Putamen (tissue), 1 donor: ENCODE measurements around the gene ERBB4.

ENCODE experiments used
- DNase-seq: peaks from one replicate; pipeline ENCODE4 v3.0.0-alpha.2; 2016; ENCODE audit warnings: low spot score

Gene ERBB4

GRCh38 chr2:211468877-211469663 lies 1069.5 kb downstream of the ERBB4 start:
- no peak for DNase-seq

GRCh38 chr2:211468217-211468616 lies 1070.4 kb downstream of the ERBB4 start:
- no peak for DNase-seq

- DNase-seq = no peak
Measured at GRCh38 chr2:211463397-211463796, 1075.2 kb downstream of the ERBB4 start.

GRCh38 chr2:211458974-211459373 lies 1079.6 kb downstream of the ERBB4 start:
- no peak for DNase-seq

GRCh38 chr2:211457325-211457724 lies 1081.3 kb downstream of the ERBB4 start:
- DNase-seq = no peak

- peak; percentile 68 for DNase-seq
Measured at GRCh38 chr2:211455216-211455841, 1083.3 kb downstream of the ERBB4 start.

GRCh38 chr2:211454679-211455078 lies 1083.9 kb downstream of the ERBB4 start:
- DNase-seq = no peak

GRCh38 chr2:211453311-211453887 lies 1085.2 kb downstream of the ERBB4 start:
- DNase-seq = no peak

GRCh38 chr2:211451642-211452041 lies 1087.0 kb downstream of the ERBB4 start:
- DNase-seq = no peak

GRCh38 chr2:211449819-211450218 lies 1088.8 kb downstream of the ERBB4 start:
- DNase-seq = no peak

GRCh38 chr2:211447548-211447947 lies 1091.1 kb downstream of the ERBB4 start:
- DNase-seq = no peak

GRCh38 chr2:211440107-211440506 lies 1098.5 kb downstream of the ERBB4 start:
- no peak for DNase-seq

GRCh38 chr2:211439011-211439410 lies 1099.6 kb downstream of the ERBB4 start:
- no peak for DNase-seq

GRCh38 chr2:211437396-211437795 lies 1101.2 kb downstream of the ERBB4 start:
- DNase-seq = no peak

GRCh38 chr2:211436182-211436581 lies 1102.4 kb downstream of the ERBB4 start:
- DNase-seq = no peak

GRCh38 chr2:211435331-211435730 lies 1103.3 kb downstream of the ERBB4 start:
- no peak for DNase-seq

GRCh38 chr2:211434773-211435172 lies 1103.8 kb downstream of the ERBB4 start:
- no peak for DNase-seq

GRCh38 chr2:211429256-211429920 lies 1109.2 kb downstream of the ERBB4 start:
- no peak for DNase-seq

- no peak for DNase-seq
Measured at GRCh38 chr2:211426240-211426639, 1112.4 kb downstream of the ERBB4 start.

- no peak for DNase-seq
Measured at GRCh38 chr2:211423018-211423417, 1115.6 kb downstream of the ERBB4 start.

GRCh38 chr2:211417544-211417943 lies 1121.1 kb downstream of the ERBB4 start:
- no peak for DNase-seq

- no peak for DNase-seq
Measured at GRCh38 chr2:211416373-211416772, 1122.2 kb downstream of the ERBB4 start.

- no peak for DNase-seq
Measured at GRCh38 chr2:211413746-211414145, 1124.9 kb downstream of the ERBB4 start.
